GM19025 (cell line): ENCODE measurements around the gene C1QTNF6.
"Not testable (repeated sequence)": the region's sequence is repeated elsewhere in the genome, so short reads cannot be mapped to it uniquely, and the experiment has no call there.

Experiments used
- ATAC-seq: cut with Tn5 transposase; IDR thresholded peaks from one replicate; pipeline ENCODE4 v1.9.1; 2021; ENCODE audit warnings: mild to moderate bottlenecking, low read depth, moderate library complexity; ENCODE audit not compliant: unreplicated experiment

Gene C1QTNF6

GRCh38 chr22:37178350-37179125, 9.5 kb downstream of the C1QTNF6 start:
- ATAC-seq = no peak

DNA sequence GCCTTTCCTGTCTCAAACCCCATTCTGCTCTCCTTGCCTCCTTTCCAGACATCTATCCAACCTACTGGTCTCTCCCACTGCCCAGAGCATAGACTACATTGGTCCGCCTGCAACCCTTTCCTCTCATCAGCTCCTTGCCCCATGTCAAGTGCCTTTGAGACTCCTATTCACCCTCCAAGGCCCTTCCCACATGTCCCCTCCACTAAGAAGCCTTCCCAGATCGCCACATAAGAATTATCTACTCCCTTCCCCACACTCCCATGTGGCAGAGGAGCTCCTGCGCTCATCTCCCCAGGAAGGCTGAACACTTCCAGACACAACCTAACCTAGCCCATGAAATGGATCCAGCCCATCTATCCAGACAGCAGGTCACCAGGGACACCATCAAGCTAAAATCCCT, 10.3 kb downstream of the C1QTNF6 start:
- ATAC-seq = no peak

GRCh38 chr22:37177221-37177620, 10.8 kb downstream of the C1QTNF6 start:
- no peak for ATAC-seq

DNA sequence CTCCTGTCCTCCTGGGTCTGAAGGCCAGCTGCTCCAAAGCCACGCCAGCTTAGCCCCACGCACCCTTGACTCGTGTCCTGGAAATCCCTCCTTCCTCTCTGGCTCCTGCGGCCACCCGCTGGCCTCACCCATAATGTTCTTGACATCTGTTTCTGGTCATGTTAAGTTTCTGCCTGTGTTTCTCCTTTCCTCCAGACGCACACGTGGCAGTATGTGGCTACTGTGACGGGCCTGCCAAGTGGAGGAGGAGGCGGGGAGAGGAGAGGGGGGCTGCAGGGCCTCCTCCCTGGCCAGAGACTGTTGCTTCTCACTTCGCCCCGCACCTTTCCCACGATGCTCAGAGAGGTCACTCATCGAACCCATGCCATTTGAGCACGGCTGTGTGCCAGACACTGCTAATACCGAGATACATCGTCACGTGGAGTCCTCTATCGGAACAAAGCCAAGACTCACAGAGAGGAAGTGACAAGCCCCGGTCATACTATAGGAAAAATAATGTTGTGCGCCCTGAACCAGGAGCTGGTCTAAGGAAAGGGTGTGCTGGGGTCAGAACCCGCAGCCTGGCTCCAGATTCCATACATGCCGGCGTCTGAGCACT, 11.5 kb downstream of the C1QTNF6 start:
- no peak for ATAC-seq

GRCh38 chr22:37175414-37176281, 12.4 kb downstream of the C1QTNF6 start:
- no peak for ATAC-seq

- no peak for ATAC-seq
Observed at GRCh38 chr22:37174964-37175363, 13.1 kb downstream of the C1QTNF6 start.

- no peak for ATAC-seq
Observed at GRCh38 chr22:37173709-37174108, 14.3 kb downstream of the C1QTNF6 start.

- no peak for ATAC-seq
Observed at GRCh38 chr22:37172266-37173245, 15.5 kb downstream of the C1QTNF6 start.

GRCh38 chr22:37171662-37172061, 16.4 kb downstream of the C1QTNF6 start:
- no peak for ATAC-seq

GRCh38 chr22:37170689-37171405, 17.2 kb downstream of the C1QTNF6 start:
- not testable (repeated sequence) for ATAC-seq

DNA sequence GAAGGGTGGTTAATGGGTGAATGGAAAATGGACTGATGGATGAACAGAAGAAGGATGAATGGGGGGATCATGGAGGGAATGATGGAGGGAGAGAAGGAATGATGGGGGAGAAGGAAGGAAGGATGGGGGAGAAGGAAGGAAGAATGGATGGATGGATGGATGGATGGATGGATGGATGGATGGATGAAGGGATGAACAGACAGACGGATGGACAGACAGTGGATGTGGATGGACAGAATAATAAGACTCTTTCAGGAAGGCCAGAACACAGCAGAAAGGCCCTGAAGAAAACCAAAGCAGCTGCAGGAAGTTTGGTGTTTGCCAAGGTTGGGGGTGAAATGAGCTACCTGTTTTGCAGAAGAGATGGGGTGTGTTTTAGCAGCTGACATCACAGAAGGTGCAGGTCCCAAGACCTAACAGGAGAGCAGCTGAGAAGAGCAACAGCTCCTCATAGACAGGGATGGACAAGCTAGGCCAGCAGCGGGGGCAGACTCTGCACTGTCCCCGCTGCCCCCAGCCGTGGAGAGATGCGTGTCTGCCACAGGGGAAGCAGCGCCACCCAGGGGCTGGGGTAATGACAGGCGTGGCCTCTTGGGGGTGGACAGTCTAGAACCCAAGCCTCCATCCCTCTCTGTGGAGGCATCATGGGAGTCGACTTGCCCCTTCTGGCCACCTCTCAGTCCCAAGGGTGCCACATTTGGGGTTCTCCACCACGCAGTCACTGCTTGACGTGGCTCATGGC, 17.9 kb downstream of the C1QTNF6 start:
- ATAC-seq = no peak

- ATAC-seq = no peak
Observed at GRCh38 chr22:37169406-37169805, 18.6 kb downstream of the C1QTNF6 start.

DNA sequence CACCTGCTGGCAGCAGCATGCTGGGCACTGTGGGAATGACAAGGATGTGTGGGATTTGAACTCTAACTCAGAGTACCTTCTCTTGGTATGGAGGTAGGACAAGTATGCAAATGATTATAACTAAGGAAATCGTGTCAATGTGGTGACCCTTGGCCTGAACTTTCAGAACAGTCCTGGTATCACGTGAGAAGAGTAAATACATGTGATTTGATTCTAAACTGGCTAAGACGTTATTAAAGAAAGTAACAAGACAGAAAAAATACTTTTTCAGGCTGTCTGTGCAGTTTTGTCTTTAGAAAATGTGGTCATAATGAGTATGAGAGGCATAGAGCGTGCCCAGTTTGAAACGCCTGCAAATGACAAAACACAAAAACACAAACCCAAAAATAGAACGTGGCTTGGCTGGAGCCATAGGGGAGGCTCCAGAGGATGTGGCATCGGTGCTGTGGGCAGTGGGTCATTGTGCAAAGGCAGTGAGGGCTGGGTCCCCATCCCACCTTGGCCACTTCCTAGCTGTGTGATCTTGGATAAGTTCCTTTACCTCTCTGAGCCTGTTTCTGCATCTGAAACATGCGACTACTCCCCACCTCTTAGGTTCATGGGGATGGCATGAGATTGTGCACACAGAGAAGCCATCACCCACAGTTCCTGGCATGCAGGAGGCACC, 19.9 kb downstream of the C1QTNF6 start:
- ATAC-seq = no peak

DNA sequence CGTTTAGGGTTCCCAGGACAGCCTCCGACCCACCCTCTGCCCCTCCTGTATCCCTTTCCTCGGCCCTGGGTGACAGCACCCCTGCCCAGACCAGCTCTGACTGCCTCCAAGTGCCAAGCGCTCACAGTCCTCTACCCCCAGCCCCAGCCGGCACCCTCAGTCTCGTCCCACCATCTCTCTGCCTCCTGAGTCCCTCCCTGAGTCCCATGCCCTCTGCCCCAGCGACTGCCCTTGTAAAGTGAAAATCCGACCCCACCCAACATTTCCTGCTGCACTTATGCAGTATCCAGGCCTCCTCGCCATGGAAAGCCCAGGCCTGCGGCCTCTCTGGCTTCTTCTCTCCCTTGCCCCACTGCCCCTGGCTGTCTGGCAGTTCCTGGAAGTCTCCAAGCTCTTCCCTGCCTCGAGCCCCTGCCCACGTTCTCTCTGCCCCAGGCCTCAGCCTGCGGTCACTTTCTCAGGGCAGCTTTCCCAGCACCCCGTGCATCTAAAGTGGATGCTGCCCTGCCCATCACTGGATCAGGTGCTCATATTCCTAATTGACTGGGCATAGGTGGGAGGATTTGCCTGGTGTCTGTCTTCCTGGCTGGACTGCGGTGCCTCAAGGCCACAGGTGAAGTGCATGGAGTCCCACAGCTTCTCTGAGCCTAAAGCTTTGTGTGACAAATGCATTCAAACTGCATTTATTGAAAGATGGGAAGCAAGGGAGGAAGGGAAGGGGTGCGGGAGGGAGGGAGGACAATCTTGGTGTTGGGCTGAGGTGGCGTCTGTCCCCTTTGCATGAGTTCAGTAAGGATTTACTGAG, 20.7 kb downstream of the C1QTNF6 start:
- no peak for ATAC-seq

GRCh38 chr22:37166675-37167066, 21.4 kb downstream of the C1QTNF6 start:
- no peak for ATAC-seq

DNA sequence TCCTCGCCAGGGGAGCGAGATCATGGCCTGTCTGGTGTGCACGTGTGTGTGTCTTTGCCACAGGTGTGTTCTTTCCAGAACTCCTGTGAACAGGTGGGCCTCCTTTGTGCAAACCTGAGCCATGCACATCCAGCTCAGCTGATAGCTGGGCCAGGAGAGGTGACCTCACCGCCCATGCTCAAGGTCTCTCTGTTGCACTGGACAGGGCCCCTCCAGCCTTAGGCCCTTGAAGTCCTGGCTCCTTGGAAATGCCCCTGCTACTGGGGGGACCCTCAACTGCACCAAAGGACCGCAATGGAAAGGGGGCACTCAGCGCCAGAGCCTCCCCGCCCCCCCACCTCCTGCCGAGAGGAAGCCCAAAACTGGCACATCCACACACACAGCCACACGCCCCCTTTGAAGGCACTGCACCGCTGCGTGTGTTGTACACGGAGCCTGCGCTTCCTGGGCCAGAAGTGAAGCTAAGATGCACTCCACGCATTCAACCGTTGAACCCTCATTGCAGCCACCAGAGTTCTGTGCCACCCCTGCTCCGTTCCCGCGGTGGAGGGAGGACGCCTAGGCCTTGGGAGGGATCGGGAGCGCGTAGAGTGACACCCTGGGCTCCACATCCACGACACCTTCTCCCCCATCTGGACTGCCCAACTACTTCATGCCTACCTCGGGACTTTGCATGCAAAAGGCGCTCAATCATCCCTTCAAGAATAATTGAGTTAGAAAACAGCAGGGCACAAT, 21.9 kb downstream of the C1QTNF6 start:
- ATAC-seq = no peak

DNA sequence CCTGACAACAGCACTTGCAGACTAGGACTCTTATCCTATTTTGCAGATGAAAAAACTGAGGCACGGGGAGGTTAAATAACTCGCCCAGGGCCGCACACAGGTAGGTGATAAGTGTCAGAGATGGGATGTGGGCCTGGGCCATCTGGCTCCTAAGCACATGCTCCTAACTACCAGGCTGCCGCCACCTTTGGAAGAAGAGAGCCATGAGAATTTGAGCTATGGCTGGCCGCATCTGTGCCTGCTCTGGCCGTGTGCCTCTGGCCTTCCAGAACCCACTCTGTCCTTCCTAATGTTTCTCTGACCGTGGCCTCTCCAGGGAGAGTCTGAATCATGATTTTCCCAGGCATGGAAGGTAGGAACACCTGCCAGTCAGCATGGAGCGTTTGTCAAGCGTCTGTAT, 23.0 kb downstream of the C1QTNF6 start:
- no peak for ATAC-seq
